ENCODE measurements around the gene GALNT2.

The GALNT2 gene

GRCh38 chr1:230300322-230301301, 233.6 kb downstream of the GALNT2 start:
- no peak for TF ChIP-seq ZNF565 (CRISPR knock-in tag; conservative IDR thresholded peaks at IDR 0.05; ENCODE audit: low read depth)
- TF ChIP-seq PPARA (CRISPR knock-in tag; IDR thresholded peaks at IDR 0.05; ENCODE audit: borderline replicate concordance): no peak
- TF ChIP-seq ZFP3 (CRISPR knock-in tag; IDR thresholded peaks at IDR 0.05): no peak
- no peak for TF ChIP-seq ESRRG (CRISPR knock-in tag; IDR thresholded peaks at IDR 0.05)
- TF ChIP-seq ISL1 (CRISPR knock-in tag; IDR thresholded peaks at IDR 0.05): no peak
- TF ChIP-seq TSHZ2 (CRISPR knock-in tag; IDR thresholded peaks at IDR 0.05): no peak
- no peak for TF ChIP-seq TOX (CRISPR knock-in tag; IDR thresholded peaks at IDR 0.05; ENCODE audit: borderline replicate concordance)
- no peak for TF ChIP-seq CSDC2 (CRISPR knock-in tag; IDR thresholded peaks at IDR 0.05)
- TF ChIP-seq GLIS3 (CRISPR knock-in tag; IDR thresholded peaks at IDR 0.05): no peak
- TF ChIP-seq BACH2 (CRISPR knock-in tag; IDR thresholded peaks at IDR 0.05; ENCODE audit: borderline replicate concordance): no peak
- TF ChIP-seq ZFP30 (CRISPR knock-in tag; IDR thresholded peaks at IDR 0.05): no peak
- TF ChIP-seq PATZ1 (CRISPR knock-in tag; IDR thresholded peaks at IDR 0.05; ENCODE audit: borderline replicate concordance): no peak
- TF ChIP-seq SNAI2 (CRISPR knock-in tag; IDR thresholded peaks at IDR 0.05): no peak
- TF ChIP-seq RARB (CRISPR knock-in tag; IDR thresholded peaks at IDR 0.05): no peak
- no peak for ATAC-seq

- ATAC-seq: no peak
- TF ChIP-seq PATZ1 (CRISPR knock-in tag; IDR thresholded peaks at IDR 0.05; ENCODE audit: borderline replicate concordance) (no peak), CSRNP3 (CRISPR knock-in tag; IDR thresholded peaks at IDR 0.05) (no peak), ISL1 (CRISPR knock-in tag; IDR thresholded peaks at IDR 0.05) (no peak), ARNTL (CRISPR knock-in tag; IDR thresholded peaks at IDR 0.05; ENCODE audit: borderline replicate concordance, low read depth) (no peak), TOX (CRISPR knock-in tag; IDR thresholded peaks at IDR 0.05; ENCODE audit: borderline replicate concordance) (no peak), TSHZ2 (CRISPR knock-in tag; IDR thresholded peaks at IDR 0.05) (no peak), ZNF8 (CRISPR knock-in tag; IDR thresholded peaks at IDR 0.05) (no peak), OSR1 (CRISPR knock-in tag; IDR thresholded peaks at IDR 0.05) (no peak), CSDC2 (CRISPR knock-in tag; IDR thresholded peaks at IDR 0.05) (no peak), PPARA (CRISPR knock-in tag; IDR thresholded peaks at IDR 0.05; ENCODE audit: borderline replicate concordance) (no peak), TCF4 (CRISPR knock-in tag; IDR thresholded peaks at IDR 0.05; ENCODE audit: borderline replicate concordance) (no peak)
Observed at GRCh38 chr1:230301322-230301721, 234.3 kb downstream of the GALNT2 start.
